GM12872 (cell line): ENCODE results near the gene ELMOD1.

Experiments
- CTCF ChIP-seq: IDR thresholded peaks from 3 replicates; pipeline ENCODE4 v1.5.1; 2011; ENCODE audit warnings: low read depth, mild to moderate bottlenecking, low read length, moderate library complexity; ENCODE audit not compliant: insufficient read depth

The ELMOD1 gene

GRCh38 chr11:107591378-107592230 is 657 bp downstream of the ELMOD1 start:
- TF ChIP-seq CTCF = no peak

- no peak for TF ChIP-seq CTCF
Measured at GRCh38 chr11:107592231-107592590, 1.3 kb downstream of the ELMOD1 start.

GRCh38 chr11:107592813-107593212 is 1.9 kb downstream of the ELMOD1 start:
- TF ChIP-seq CTCF = no peak

- no peak for TF ChIP-seq CTCF
Measured at GRCh38 chr11:107593951-107594350, 3.0 kb downstream of the ELMOD1 start.

- TF ChIP-seq CTCF = no peak
Measured at GRCh38 chr11:107594736-107595135, 3.8 kb downstream of the ELMOD1 start.

- TF ChIP-seq CTCF = peak; percentile 77
Measured at GRCh38 chr11:107598225-107599139, 7.5 kb downstream of the ELMOD1 start.
